HG02870 (cell line): ENCODE results near the gene ELFN2.

Experiments
- ATAC-seq: cut with Tn5 transposase; IDR thresholded peaks from one replicate; pipeline ENCODE4 v1.9.1; 2021; ENCODE audit warnings: mild to moderate bottlenecking, moderate library complexity; ENCODE audit not compliant: unreplicated experiment

ELFN2 gene

GRCh38 chr22:37363261-37363992, 63.9 kb downstream of the ELFN2 start:
- ATAC-seq: no peak

- ATAC-seq: no peak
Measured at GRCh38 chr22:37362621-37363020, 64.7 kb downstream of the ELFN2 start.

GRCh38 chr22:37358917-37359316, 68.4 kb downstream of the ELFN2 start:
- no peak for ATAC-seq

- ATAC-seq: no peak
Measured at GRCh38 chr22:37358386-37358785, 68.9 kb downstream of the ELFN2 start.

GRCh38 chr22:37357446-37358075, 69.7 kb downstream of the ELFN2 start:
- no peak for ATAC-seq

- no peak for ATAC-seq
Measured at GRCh38 chr22:37356922-37357321, 70.4 kb downstream of the ELFN2 start.

GRCh38 chr22:37355174-37355573, 72.1 kb downstream of the ELFN2 start:
- ATAC-seq: no peak

- ATAC-seq: no peak
Measured at GRCh38 chr22:37354670-37355069, 72.6 kb downstream of the ELFN2 start.

- no peak for ATAC-seq
Measured at GRCh38 chr22:37354261-37354660, 73.0 kb downstream of the ELFN2 start.

GRCh38 chr22:37353839-37354238, 73.4 kb downstream of the ELFN2 start:
- no peak for ATAC-seq

GRCh38 chr22:37352481-37352880, 74.8 kb downstream of the ELFN2 start:
- no peak for ATAC-seq

- no peak for ATAC-seq
Measured at GRCh38 chr22:37351232-37351631, 76.0 kb downstream of the ELFN2 start.

- ATAC-seq: no peak
Measured at GRCh38 chr22:37349043-37349814, 78.0 kb downstream of the ELFN2 start.

- no peak for ATAC-seq
Measured at GRCh38 chr22:37346505-37346895, 80.8 kb downstream of the ELFN2 start.

- ATAC-seq: no peak
Measured at GRCh38 chr22:37345863-37346504, 81.3 kb downstream of the ELFN2 start.

GRCh38 chr22:37344735-37345449, 82.4 kb downstream of the ELFN2 start:
- ATAC-seq: no peak

GRCh38 chr22:37343863-37344734, 83.2 kb downstream of the ELFN2 start:
- no peak for ATAC-seq

GRCh38 chr22:37343348-37343747, 83.9 kb downstream of the ELFN2 start:
- ATAC-seq: no peak

- ATAC-seq: no peak
Measured at GRCh38 chr22:37342065-37342464, 85.2 kb downstream of the ELFN2 start.
